Activated CD4-positive, alpha-beta T cell treated with anti-CD3 and anti-CD28 coated beads, Interleukin-2, amount 10 ng/mL, durations not matched to agents 24 days and 14 days (primary cell): ENCODE measurements around the gene MSI2. TPM values are rescaled to one million over a fixed set of nuclear protein-coding genes. Genes with fewer than 3 reads are reported as not detected.
A peak's percentile ranks its signal among the peaks of the same experiment; 100 is the strongest.

Experiments used
- DNase-seq: peaks from one replicate; pipeline ENCODE4 v3.0.0; 2022
- H3K27ac Mint-ChIP-seq: one replicate; pipeline ENCODE4 v1.8.0; 2022; ENCODE audit warnings: mild to moderate bottlenecking, mixed read lengths
- H3K27me3 Mint-ChIP-seq: one replicate; pipeline ENCODE4 v1.8.0; 2022; ENCODE audit warnings: mixed read lengths
- H3K36me3 Mint-ChIP-seq: one replicate; pipeline ENCODE4 v1.8.0; 2022; ENCODE audit warnings: low read depth, mild to moderate bottlenecking, mixed read lengths
- H3K4me1 Mint-ChIP-seq: one replicate; pipeline ENCODE4 v1.8.0; 2021; ENCODE audit warnings: mixed read lengths
- H3K4me3 Mint-ChIP-seq: one replicate; pipeline ENCODE4 v1.8.0; 2022; ENCODE audit warnings: mild to moderate bottlenecking, moderate library complexity, mixed read lengths
- H3K9me3 Mint-ChIP-seq: one replicate; pipeline ENCODE4 v1.8.0; 2021; ENCODE audit warnings: mixed read lengths
- intact Hi-C: fragments of 100-400 bp; cut with micrococcal nuclease; formaldehyde crosslinking; loops from one replicate; pipeline ENCODE4 v1.15.1; 2023
- total RNA-seq: library from RNA; stranded (reverse); gene quantifications from 2 replicates; pipeline ENCODE4 v1.2.3, GENCODE V29; 2022

The MSI2 gene
- total RNA-seq, 1 donor from 2014 or later: 172 TPM

DNA sequence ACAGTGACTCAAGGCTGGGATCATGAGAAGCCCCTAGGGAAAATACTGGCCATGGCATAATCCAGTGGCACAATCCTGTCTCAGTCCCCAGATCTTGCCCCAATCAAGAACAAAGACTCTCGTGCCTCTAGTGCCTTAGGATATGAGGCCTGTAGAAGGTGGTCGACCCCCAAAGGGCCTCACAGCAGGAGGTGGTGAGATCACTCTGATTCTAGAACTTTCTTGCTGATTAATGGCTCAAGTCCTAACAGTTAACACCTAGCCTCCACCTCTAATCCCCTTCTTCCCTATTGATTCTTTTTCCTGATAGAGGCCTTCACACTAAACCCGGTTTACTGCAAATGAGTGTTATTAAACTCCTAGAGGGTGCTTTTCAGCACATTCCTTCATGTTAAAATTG is 312.0 kb downstream of the MSI2 start:
- H3K9me3 Mint-ChIP-seq: no peaks in the 10 kb centered on the region
- DNase-seq: no peak
- intact Hi-C loops: no loop called here
- H3K4me1 Mint-ChIP-seq: peaks cover 5% of the 10 kb centered on the region
- no peaks in the 10 kb centered on the region for H3K36me3 Mint-ChIP-seq
- no peak overlapping the region for H3K4me3 Mint-ChIP-seq
- H3K27ac Mint-ChIP-seq: no peak overlapping the region
- no peaks in the 10 kb centered on the region for H3K27me3 Mint-ChIP-seq

DNA sequence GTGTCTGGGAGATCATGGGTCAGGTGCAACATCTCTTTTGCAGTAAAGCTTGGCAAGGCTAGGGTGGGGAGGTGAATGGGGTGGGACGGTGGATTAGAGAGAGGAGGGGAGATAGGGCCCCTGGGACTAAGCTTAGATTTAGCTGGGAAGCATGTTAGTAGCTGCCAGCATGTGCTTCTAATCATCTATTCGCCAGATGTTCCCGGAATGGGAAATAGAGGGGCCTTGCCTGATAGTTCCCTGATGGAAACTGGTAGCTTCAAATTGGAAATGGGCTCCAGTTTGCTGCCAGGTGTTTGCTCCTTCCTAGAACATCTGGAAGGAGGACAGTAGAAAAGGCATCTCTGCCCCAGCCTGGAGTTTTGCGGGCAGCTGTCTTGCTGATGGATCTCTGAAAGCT is 312.7 kb downstream of the MSI2 start:
- no peak for DNase-seq
- Mint-ChIP-seq H3K27me3 (no peaks in the 10 kb centered on the region), H3K4me3 (no peak overlapping the region), H3K9me3 (no peaks in the 10 kb centered on the region), H3K36me3 (no peaks in the 10 kb centered on the region), H3K4me1 (peaks cover 5% of the 10 kb centered on the region), H3K27ac (no peak overlapping the region)
- intact Hi-C loops: no loop called here

GRCh38 chr17:57569853-57570252 is 313.5 kb downstream of the MSI2 start:
- Mint-ChIP-seq H3K4me3 (no peak overlapping the region), H3K27me3 (no peaks in the 10 kb centered on the region), H3K9me3 (no peaks in the 10 kb centered on the region), H3K27ac (no peak overlapping the region), H3K36me3 (no peaks in the 10 kb centered on the region), H3K4me1 (peaks cover 5% of the 10 kb centered on the region)
- no peak for DNase-seq
- intact Hi-C loops: no loop called here

DNA sequence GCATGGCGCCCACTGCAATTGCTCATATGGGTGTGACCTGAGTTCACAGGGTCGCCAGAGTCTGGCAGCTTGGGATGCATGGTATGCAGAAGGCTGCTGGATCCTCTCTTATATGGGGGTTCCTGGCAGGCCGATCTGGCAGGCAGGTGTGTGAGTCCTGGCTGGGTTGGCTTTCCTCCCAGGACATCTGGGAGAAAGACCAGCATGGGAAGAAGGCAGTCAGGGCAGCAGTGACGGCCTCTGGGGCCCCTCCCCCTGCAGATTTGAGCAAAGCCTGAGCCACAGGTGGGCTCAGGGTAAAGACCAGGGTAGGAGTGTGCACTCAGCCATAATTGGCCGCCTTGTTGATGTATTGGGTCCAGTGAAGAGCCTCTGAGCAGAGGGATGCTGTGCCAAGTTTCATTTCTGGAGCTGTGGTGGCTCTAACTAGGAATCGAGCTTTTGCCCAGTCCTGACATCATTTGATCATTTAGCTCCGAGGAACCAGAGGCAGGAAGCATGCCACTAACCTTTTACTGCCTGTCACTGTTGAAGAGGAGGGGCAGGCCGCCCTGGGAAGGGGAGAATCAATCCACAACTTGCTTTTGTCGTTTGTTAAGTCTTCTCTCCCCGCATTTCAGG is 314.5 kb downstream of the MSI2 start:
- no peaks in the 10 kb centered on the region for H3K27me3 Mint-ChIP-seq
- no peak overlapping the region for H3K27ac Mint-ChIP-seq
- no peaks in the 10 kb centered on the region for H3K36me3 Mint-ChIP-seq
- no peak overlapping the region for H3K4me3 Mint-ChIP-seq
- no peaks in the 10 kb centered on the region for H3K9me3 Mint-ChIP-seq
- intact Hi-C loops: no loop called here
- H3K4me1 Mint-ChIP-seq: peaks cover 3% of the 10 kb centered on the region
- no peak for DNase-seq

DNA sequence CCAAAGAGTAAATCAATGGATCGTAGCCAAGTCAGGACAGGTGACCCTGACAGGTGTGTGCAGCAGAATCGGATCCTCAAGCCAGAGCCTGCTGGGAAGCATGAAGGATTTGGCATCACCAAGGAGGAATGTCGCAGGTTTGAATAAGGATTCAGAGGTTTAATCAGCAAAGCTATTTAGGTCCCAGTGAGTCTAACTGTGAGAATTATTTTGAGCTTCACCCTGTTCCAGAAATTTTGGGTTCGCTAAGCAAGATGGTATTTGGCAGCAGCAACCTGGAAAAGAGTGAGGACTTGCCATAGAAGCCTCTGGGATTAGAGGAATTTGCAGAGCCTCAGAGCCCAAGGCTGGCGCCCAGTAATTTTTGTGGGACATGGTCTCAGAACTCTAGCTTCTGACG is 315.7 kb downstream of the MSI2 start:
- Mint-ChIP-seq H3K4me1 (peaks cover 3% of the 10 kb centered on the region), H3K4me3 (no peak overlapping the region), H3K9me3 (no peaks in the 10 kb centered on the region), H3K27me3 (no peaks in the 10 kb centered on the region), H3K27ac (peak overlapping the region; percentile 48), H3K36me3 (no peaks in the 10 kb centered on the region)
- DNase-seq: no peak
- intact Hi-C loops: no loop called here

DNA sequence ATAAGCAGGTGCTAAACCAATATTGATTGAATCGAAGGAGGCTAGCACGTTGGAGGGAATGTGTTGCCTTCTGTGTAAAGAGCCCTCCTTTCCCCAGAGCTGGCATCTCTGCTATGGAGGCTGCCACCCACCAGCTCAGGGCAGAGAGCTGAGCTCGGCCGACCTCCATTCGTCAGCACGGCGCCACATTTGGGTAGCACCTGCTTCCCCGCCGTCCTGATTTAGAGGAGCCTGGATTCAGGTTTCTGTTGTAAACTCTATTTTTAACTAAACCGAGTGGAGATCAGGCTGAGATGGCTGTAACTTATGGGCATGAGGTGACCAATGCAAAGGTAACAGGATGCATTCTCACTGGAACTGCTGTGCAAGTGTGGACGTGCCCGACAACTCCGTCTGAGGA is 316.3 kb downstream of the MSI2 start:
- Mint-ChIP-seq H3K27me3 (no peaks in the 10 kb centered on the region), H3K9me3 (no peaks in the 10 kb centered on the region), H3K36me3 (no peaks in the 10 kb centered on the region), H3K4me3 (no peak overlapping the region), H3K27ac (no peak overlapping the region), H3K4me1 (peaks cover 3% of the 10 kb centered on the region)
- DNase-seq: no peak
- intact Hi-C loops: no loop called here

- Mint-ChIP-seq H3K36me3 (no peaks in the 10 kb centered on the region), H3K9me3 (no peaks in the 10 kb centered on the region), H3K27ac (no peak overlapping the region), H3K4me1 (peaks cover 2% of the 10 kb centered on the region), H3K27me3 (no peaks in the 10 kb centered on the region), H3K4me3 (no peak overlapping the region)
- intact Hi-C loops: no loop called here
- no peak for DNase-seq
Measured at GRCh38 chr17:57574040-57574513, 317.8 kb downstream of the MSI2 start.

DNA sequence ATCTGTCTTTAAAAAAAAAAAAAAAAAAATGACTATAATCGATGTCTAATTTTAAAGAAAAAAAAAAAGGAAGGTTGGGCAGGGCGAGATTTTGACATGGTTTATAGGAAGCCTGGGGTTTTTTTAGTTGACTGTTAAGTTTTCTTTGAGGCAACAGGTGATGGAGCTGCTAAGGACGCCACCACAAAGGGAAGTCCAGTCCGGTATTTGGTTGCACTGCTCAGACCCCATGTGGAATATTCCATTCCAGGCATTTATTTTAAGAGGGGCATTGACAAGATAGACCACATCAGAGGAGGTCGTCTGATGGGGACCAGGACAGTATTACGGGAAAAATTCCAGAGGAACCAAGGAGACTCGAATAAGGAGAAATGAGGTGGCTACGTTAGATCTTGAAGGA is 320.4 kb downstream of the MSI2 start:
- no peak for DNase-seq
- H3K36me3 Mint-ChIP-seq: no peaks in the 10 kb centered on the region
- intact Hi-C loops: no loop called here
- no peaks in the 10 kb centered on the region for H3K9me3 Mint-ChIP-seq
- no peak overlapping the region for H3K27ac Mint-ChIP-seq
- H3K27me3 Mint-ChIP-seq: no peaks in the 10 kb centered on the region
- no peak overlapping the region for H3K4me3 Mint-ChIP-seq
- H3K4me1 Mint-ChIP-seq: peaks cover 2% of the 10 kb centered on the region

- H3K4me3 Mint-ChIP-seq: no peak overlapping the region
- H3K27me3 Mint-ChIP-seq: no peaks in the 10 kb centered on the region
- no peak overlapping the region for H3K27ac Mint-ChIP-seq
- no peak for DNase-seq
- peaks cover 2% of the 10 kb centered on the region for H3K36me3 Mint-ChIP-seq
- peaks cover 2% of the 10 kb centered on the region for H3K4me1 Mint-ChIP-seq
- intact Hi-C loops: no loop called here
- H3K9me3 Mint-ChIP-seq: no peaks in the 10 kb centered on the region
Measured at GRCh38 chr17:57577751-57578607, 321.7 kb downstream of the MSI2 start.

DNA sequence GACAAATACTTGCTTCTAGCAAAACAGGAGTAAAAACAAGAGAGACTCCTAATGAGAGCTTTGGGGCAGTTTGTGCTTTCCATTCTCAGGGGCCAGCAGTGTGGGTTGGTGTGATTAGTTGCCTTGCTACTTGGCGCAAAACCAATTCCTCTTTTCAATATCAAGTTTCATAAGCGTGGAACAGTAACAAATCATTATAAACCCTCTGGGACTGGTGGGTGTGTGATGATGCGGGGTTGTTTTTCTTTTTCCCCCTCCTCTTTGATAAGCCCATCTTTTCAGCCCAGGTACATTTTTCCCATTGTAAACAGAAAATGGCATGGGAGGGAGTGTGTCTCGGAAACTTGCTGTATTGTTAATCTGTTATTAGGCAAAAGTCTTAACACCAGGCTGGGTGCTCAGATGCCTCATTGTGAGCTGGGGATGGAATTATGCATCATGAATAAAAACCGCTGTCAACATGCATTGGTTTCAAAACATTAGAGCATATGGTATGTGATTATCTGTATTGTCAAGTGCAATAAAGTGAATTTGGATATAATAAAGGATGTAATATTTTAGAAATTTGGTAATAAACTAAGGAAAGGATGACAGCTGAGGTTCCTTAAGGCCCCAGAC is 322.4 kb downstream of the MSI2 start:
- peaks cover 2% of the 10 kb centered on the region for H3K36me3 Mint-ChIP-seq
- no peak overlapping the region for H3K4me3 Mint-ChIP-seq
- no peak overlapping the region for H3K27ac Mint-ChIP-seq
- H3K9me3 Mint-ChIP-seq: no peaks in the 10 kb centered on the region
- intact Hi-C loops: no loop called here
- H3K4me1 Mint-ChIP-seq: peaks cover 2% of the 10 kb centered on the region
- no peaks in the 10 kb centered on the region for H3K27me3 Mint-ChIP-seq
- DNase-seq: no peak

- Mint-ChIP-seq H3K27ac (no peak overlapping the region), H3K4me3 (no peak overlapping the region)
Measured at GRCh38 chr17:57579245-57579644, 322.9 kb downstream of the MSI2 start.

GRCh38 chr17:57580055-57580739 is 323.9 kb downstream of the MSI2 start:
- peaks cover 2% of the 10 kb centered on the region for H3K36me3 Mint-ChIP-seq
- no peak overlapping the region for H3K27ac Mint-ChIP-seq
- no peaks in the 10 kb centered on the region for H3K27me3 Mint-ChIP-seq
- H3K4me1 Mint-ChIP-seq: peaks cover 2% of the 10 kb centered on the region
- intact Hi-C loops: no loop called here
- no peaks in the 10 kb centered on the region for H3K9me3 Mint-ChIP-seq
- H3K4me3 Mint-ChIP-seq: no peak overlapping the region
- no peak for DNase-seq

More at GRCh38 chr17:57579245-57579644, 322.9 kb downstream of the MSI2 start:
- no peaks in the 10 kb centered on the region for H3K27me3 Mint-ChIP-seq
- intact Hi-C loops: no loop called here
- DNase-seq: no peak
- H3K36me3 Mint-ChIP-seq: peaks cover 2% of the 10 kb centered on the region
- peaks cover 2% of the 10 kb centered on the region for H3K4me1 Mint-ChIP-seq
- H3K9me3 Mint-ChIP-seq: no peaks in the 10 kb centered on the region

GRCh38 chr17:57582881-57583756 is 326.8 kb downstream of the MSI2 start:
- no peak for DNase-seq
- Mint-ChIP-seq H3K27ac (no peak overlapping the region), H3K36me3 (peaks cover 2% of the 10 kb centered on the region), H3K27me3 (no peaks in the 10 kb centered on the region), H3K4me3 (no peak overlapping the region), H3K4me1 (peaks cover 2% of the 10 kb centered on the region), H3K9me3 (no peaks in the 10 kb centered on the region)
- intact Hi-C loops: no loop called here
